NB4 (cell line): ENCODE results near the gene DNAJC5.
A peak's percentile ranks its signal among the peaks of the same experiment; 100 is the strongest.

ENCODE experiments used
- DNase-seq: peaks from one replicate; pipeline ENCODE4 v3.0.0; 2010; ENCODE audit warnings: low read depth
- H3K4me3 ChIP-seq: one replicate; pipeline ENCODE4 v1.5.1; 2011; ENCODE audit warnings: mild to moderate bottlenecking, low read depth, low read length, moderate library complexity
- CTCF ChIP-seq: IDR thresholded peaks from one replicate; pipeline ENCODE4 v1.5.1; 2012; ENCODE audit warnings: low read depth, low read length
- MAX ChIP-seq: IDR thresholded peaks from 2 replicates; pipeline ENCODE4 v1.6.1; 2011; ENCODE audit warnings: low read depth, low read length
- MYC ChIP-seq: IDR thresholded peaks from 2 replicates; pipeline ENCODE4 v1.6.1; 2011; ENCODE audit warnings: low read depth, low read length
- POLR2A ChIP-seq: IDR thresholded peaks from 2 replicates; pipeline ENCODE4 v1.6.1; 2011; ENCODE audit warnings: mild to moderate bottlenecking; ENCODE audit not compliant: insufficient read length; ENCODE audit errors: extremely low read depth

The DNAJC5 gene

GRCh38 chr20:63894358-63895201 lies at the start of gene DNAJC5:
TSS of gene DNAJC5 (plus strand) at chr20:63895126. CDS start at chr20:63928346, 33,220 bp downstream.
- DNase-seq, result peak; percentile 90
- H3K4me3 ChIP-seq, result peak within 1 kb of the TSS; percentile 78
- no peak for TF ChIP-seq CTCF
- TF ChIP-seq MYC, result peak; percentile 71
- TF ChIP-seq MAX, result peak; percentile 78
- TF ChIP-seq POLR2A, result peak; percentile 27

GRCh38 chr20:63846128-63846771 lies 48.7 kb upstream of the DNAJC5 start:
- H3K4me3 ChIP-seq, result no peak overlapping the region
- DNase-seq, result peak; percentile 46

GRCh38 chr20:63846888-63847236 lies 48.1 kb upstream of the DNAJC5 start:
- no peak for TF ChIP-seq MYC
- TF ChIP-seq CTCF, result no peak
- H3K4me3 ChIP-seq, result no peak overlapping the region

More at GRCh38 chr20:63846128-63846771, 48.7 kb upstream of the DNAJC5 start:
- TF ChIP-seq CTCF (no peak), MAX (no peak), POLR2A (no peak), MYC (no peak)

GRCh38 chr20:63847237-63848002 lies 47.5 kb upstream of the DNAJC5 start:
- H3K4me3 ChIP-seq, result no peak overlapping the region
- TF ChIP-seq MYC, result 0 out of 2 replicates have a peak, but pooled peaks have one; percentile 44
- peak; percentile 35; the same call in 1 of the 2 replicates for TF ChIP-seq MAX
- no peak for TF ChIP-seq CTCF
- TF ChIP-seq POLR2A, result no peak
- DNase-seq, result peak; percentile 90

More at GRCh38 chr20:63846888-63847236, 48.1 kb upstream of the DNAJC5 start:
- no peak for DNase-seq

GRCh38 chr20:63848003-63848911 lies 46.7 kb upstream of the DNAJC5 start:
- no peak overlapping the region for H3K4me3 ChIP-seq
- TF ChIP-seq CTCF (no peak), MYC (peak; percentile 49)
- peak; percentile 47 for DNase-seq
